Measurements from ENCODE around the gene ANKRD24. TPM values are rescaled to one million over a fixed set of nuclear protein-coding genes. Genes with fewer than 3 reads are reported as not detected.
A peak's percentile ranks its signal among the peaks of the same experiment; 100 is the strongest.

ANKRD24 gene
- polyA plus RNA-seq, 3 donors: 0.07 to 0.79 TPM; not detected in 1

GRCh38 chr19:4161415-4162077 is 20.9 kb upstream of the ANKRD24 start:
- no peak overlapping the region for H3K9ac ChIP-seq (ENCODE audit: insufficient read depth, low read length, poor library complexity, severe bottlenecking)
- H3K9me3 ChIP-seq (replicated peaks in 1 of 2; ENCODE audit: control insufficient read depth in 1 of 2, insufficient read depth in 1 of 2, low read length in 2 of 2): no peaks in the 10 kb centered on the region
- H3K36me3 ChIP-seq (replicated peaks in 1 of 2; ENCODE audit: control insufficient read depth in 1 of 2, insufficient read depth in 2 of 2, low read length in 2 of 2): no peaks in the 10 kb centered on the region
- H3K79me2 ChIP-seq (ENCODE audit: insufficient read depth, low read length): no peaks in the 10 kb centered on the region
- 91% methylated on average over 3 of the region's 7 CpGs for WGBS (ENCODE audit: insufficient coverage)
- no peak overlapping the region for H3K27ac ChIP-seq (ENCODE audit: low read depth in 1 of 2, low read length in 2 of 2)
- no peak for DNase-seq
- H3K4me2 ChIP-seq (replicated peaks; ENCODE audit: extremely low read depth, low read length, poor library complexity, severe bottlenecking): no peak overlapping the region
- H3K36me3 Mint-ChIP-seq: no peaks in the 10 kb centered on the region
- H3K4me1 ChIP-seq (ENCODE audit: control insufficient read depth in 1 of 2, insufficient read depth in 2 of 2, low read length in 2 of 2): no peaks in the 10 kb centered on the region
- H3K27me3 Mint-ChIP-seq (ENCODE audit: low read depth in 3 of 3): peaks cover 5 to 19% (median 6%) of the 10 kb centered on the region in 3 donors
- H2AFZ ChIP-seq (ENCODE audit: insufficient read depth, low read depth, low read length, poor library complexity, severe bottlenecking): no peak overlapping the region
- intact Hi-C loops (cut with micrococcal nuclease): no loop called here
- H3K27me3 ChIP-seq (ENCODE audit: control insufficient read depth in 2 of 2, insufficient read depth in 2 of 2, low read length in 2 of 2): no peaks in the 10 kb centered on the region
- no peak overlapping the region for H3K4me3 ChIP-seq (replicated peaks in 1 of 3; ENCODE audit: low read depth in 2 of 3, low read length in 3 of 3)
- H3K27ac Mint-ChIP-seq: no peak overlapping the region
- no peaks in the 10 kb centered on the region for H4K20me1 ChIP-seq (ENCODE audit: insufficient read depth, low read length)
- H3K4me3 Mint-ChIP-seq: peak overlapping the region in 1 of 2 donors; percentile 14
- TF ChIP-seq, protein P1, sequence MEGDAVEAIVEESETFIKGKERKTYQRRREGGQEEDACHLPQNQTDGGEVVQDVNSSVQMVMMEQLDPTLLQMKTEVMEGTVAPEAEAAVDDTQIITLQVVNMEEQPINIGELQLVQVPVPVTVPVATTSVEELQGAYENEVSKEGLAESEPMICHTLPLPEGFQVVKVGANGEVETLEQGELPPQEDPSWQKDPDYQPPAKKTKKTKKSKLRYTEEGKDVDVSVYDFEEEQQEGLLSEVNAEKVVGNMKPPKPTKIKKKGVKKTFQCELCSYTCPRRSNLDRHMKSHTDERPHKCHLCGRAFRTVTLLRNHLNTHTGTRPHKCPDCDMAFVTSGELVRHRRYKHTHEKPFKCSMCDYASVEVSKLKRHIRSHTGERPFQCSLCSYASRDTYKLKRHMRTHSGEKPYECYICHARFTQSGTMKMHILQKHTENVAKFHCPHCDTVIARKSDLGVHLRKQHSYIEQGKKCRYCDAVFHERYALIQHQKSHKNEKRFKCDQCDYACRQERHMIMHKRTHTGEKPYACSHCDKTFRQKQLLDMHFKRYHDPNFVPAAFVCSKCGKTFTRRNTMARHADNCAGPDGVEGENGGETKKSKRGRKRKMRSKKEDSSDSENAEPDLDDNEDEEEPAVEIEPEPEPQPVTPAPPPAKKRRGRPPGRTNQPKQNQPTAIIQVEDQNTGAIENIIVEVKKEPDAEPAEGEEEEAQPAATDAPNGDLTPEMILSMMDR (IDR thresholded peaks at IDR 0.05): no peak
- H3K9me3 Mint-ChIP-seq: peaks cover 0 to 1% (median 0%) of the 10 kb centered on the region in 7 donors
- H3K4me1 Mint-ChIP-seq: no peaks in the 10 kb centered on the region

GRCh38 chr19:4164262-4164661 is 18.2 kb upstream of the ANKRD24 start:
- WGBS (ENCODE audit: insufficient coverage): 72% methylated on average over 10 of the region's 11 CpGs

More at GRCh38 chr19:4164262-4164661, 18.2 kb upstream of the ANKRD24 start:
- Mint-ChIP-seq H3K27ac (no peak overlapping the region), H3K9me3 (peaks cover 0 to 1% (median 0%) of the 10 kb centered on the region in 7 donors), H3K36me3 (no peaks in the 10 kb centered on the region), H3K4me3 (no peak overlapping the region), H3K4me1 (no peaks in the 10 kb centered on the region), H3K27me3 (ENCODE audit: low read depth in 3 of 3) (peaks cover 7 to 26% (median 14%) of the 10 kb centered on the region in 3 donors)
- no peak for DNase-seq
- no peaks in the 10 kb centered on the region for H3K4me1 ChIP-seq (ENCODE audit: control insufficient read depth in 1 of 2, insufficient read depth in 2 of 2, low read length in 2 of 2)
- no peaks in the 10 kb centered on the region for H3K9me3 ChIP-seq (replicated peaks in 1 of 2; ENCODE audit: control insufficient read depth in 1 of 2, insufficient read depth in 1 of 2, low read length in 2 of 2)
- H3K9ac ChIP-seq (ENCODE audit: insufficient read depth, low read length, poor library complexity, severe bottlenecking): no peak overlapping the region
- no peak overlapping the region for H3K4me2 ChIP-seq (replicated peaks; ENCODE audit: extremely low read depth, low read length, poor library complexity, severe bottlenecking)
- TF ChIP-seq, protein P1 (IDR thresholded peaks at IDR 0.05): no peak
- no peak overlapping the region for H3K4me3 ChIP-seq (replicated peaks in 1 of 3; ENCODE audit: low read depth in 2 of 3, low read length in 3 of 3)
- H3K27ac ChIP-seq (ENCODE audit: low read depth in 1 of 2, low read length in 2 of 2): no peak overlapping the region
- no peaks in the 10 kb centered on the region for H3K27me3 ChIP-seq (ENCODE audit: control insufficient read depth in 2 of 2, insufficient read depth in 2 of 2, low read length in 2 of 2)
- no peaks in the 10 kb centered on the region for H4K20me1 ChIP-seq (ENCODE audit: insufficient read depth, low read length)
- H2AFZ ChIP-seq (ENCODE audit: insufficient read depth, low read depth, low read length, poor library complexity, severe bottlenecking): no peak overlapping the region
- no peaks in the 10 kb centered on the region for H3K79me2 ChIP-seq (ENCODE audit: insufficient read depth, low read length)
- intact Hi-C loops (cut with micrococcal nuclease): no loop called here
- no peaks in the 10 kb centered on the region for H3K36me3 ChIP-seq (replicated peaks in 1 of 2; ENCODE audit: control insufficient read depth in 1 of 2, insufficient read depth in 2 of 2, low read length in 2 of 2)

All from CD14-positive monocyte (primary cell).